Kidney (tissue), 14 donors: ENCODE results near the gene STAC2. TPM values are rescaled to one million over a fixed set of nuclear protein-coding genes. Genes with fewer than 3 reads are reported as not detected.
A peak's percentile ranks its signal among the peaks of the same experiment; 100 is the strongest.

Source experiments
- DNase-seq, 5 donors: peaks; one replicate each; pipeline ENCODE4 v3.0.0-alpha.2; 2013 to 2020
- FAIRE-seq: peaks from 2 replicates; lab custom pipeline; 2012; peaks lifted over from hg19 to GRCh38; lab: Jason Lieb, UNC
- H3K27ac ChIP-seq, 2 donors: one replicate each; pipeline ENCODE4 v1.7.0; 2013; ENCODE audit warnings: low read depth in 2 of 2, low read length in 2 of 2, inconsistent platforms in 1 of 2
- H3K27me3 ChIP-seq: one replicate; pipeline ENCODE4 v1.7.1; 2013; ENCODE audit warnings: low read length, inconsistent platforms; ENCODE audit not compliant: control insufficient read depth, insufficient read depth
- H3K36me3 ChIP-seq, 3 donors: one replicate each; pipeline versions ENCODE4 v1.7.0 to v1.7.1; 2013; ENCODE audit warnings: low read length in 3 of 3, control low read depth in 1 of 3, inconsistent platforms in 1 of 3; ENCODE audit not compliant: insufficient read depth in 3 of 3, control insufficient read depth in 2 of 3
- H3K4me1 ChIP-seq, 3 donors: one replicate each; pipeline versions ENCODE4 v1.7.0 to v1.7.1; 2013; ENCODE audit warnings: low read length in 3 of 3, inconsistent platforms in 1 of 3, low read depth in 1 of 3; ENCODE audit not compliant: control insufficient read depth in 2 of 3, insufficient read depth in 2 of 3
- H3K4me3 ChIP-seq, 3 donors: one replicate each; pipeline versions ENCODE4 v1.7.0 to v1.8.1; 2013; ENCODE audit warnings: low read length in 3 of 3, control low read depth in 1 of 3, inconsistent platforms in 1 of 3
- H3K9ac ChIP-seq, 3 donors: one replicate each; pipeline versions ENCODE4 v1.7.0 to v1.7.1; 2013; ENCODE audit warnings: low read length in 3 of 3, control low read depth in 1 of 3, inconsistent platforms in 1 of 3
- H3K9me3 ChIP-seq, 3 donors: one replicate each; pipeline versions ENCODE4 v1.7.0 to v1.7.1; 2013; ENCODE audit warnings: low read length in 3 of 3, control low read depth in 1 of 3, inconsistent platforms in 1 of 3; ENCODE audit not compliant: control insufficient read depth in 2 of 3, insufficient read depth in 1 of 3
- intact Hi-C: fragments of 100-400 bp; cut with DNase I; formaldehyde crosslinking; loops from one replicate; pipeline ENCODE4 v1.11.1; 2022
- polyA plus RNA-seq: library from polyadenylated mRNA; stranded (reverse); fragments of 350-450 nt; fragmentation: Illumina TruSeq; extraction: RNeasy Lipid Tissue Mini Kit (QIAGEN cat#74804); gene quantifications from one replicate; pipeline ENCODE4 v1.2.3, GENCODE V29; 2014; ENCODE audit warnings: low read depth, low replicate concordance; ENCODE audit not compliant: insufficient read depth
- total RNA-seq: library from RNA; stranded (reverse); fragmentation: NEBNext Ultra II Directional; extraction: Animal tissue kit (Norgen Biotek cat#: 25700); gene quantifications from one replicate; pipeline ENCODE4 v1.2.1, GENCODE V29; 2021
- TF ChIP-seq, protein P1 (sequence below): IDR thresholded peaks from 3 replicates; pipeline ENCODE4 v1.5.1; 2012; ENCODE audit warnings: mild to moderate bottlenecking, moderate library complexity, borderline replicate concordance; ENCODE audit not compliant: insufficient read depth; ENCODE audit errors: extremely low read depth
- donor health status: control.
- donor health status: control.
- donor health status: control.
- donor health status: control.
- donor health status: control.
- donor health status: DM: yes; HTN: yes; CAD: no.
- donor health status: Normal renal cell carcinoma (clear cell type).

STAC2 gene
- total and polyA plus RNA-seq, 2 donors from 2014 or later, result 15.3 to 18.9 TPM

DNA sequence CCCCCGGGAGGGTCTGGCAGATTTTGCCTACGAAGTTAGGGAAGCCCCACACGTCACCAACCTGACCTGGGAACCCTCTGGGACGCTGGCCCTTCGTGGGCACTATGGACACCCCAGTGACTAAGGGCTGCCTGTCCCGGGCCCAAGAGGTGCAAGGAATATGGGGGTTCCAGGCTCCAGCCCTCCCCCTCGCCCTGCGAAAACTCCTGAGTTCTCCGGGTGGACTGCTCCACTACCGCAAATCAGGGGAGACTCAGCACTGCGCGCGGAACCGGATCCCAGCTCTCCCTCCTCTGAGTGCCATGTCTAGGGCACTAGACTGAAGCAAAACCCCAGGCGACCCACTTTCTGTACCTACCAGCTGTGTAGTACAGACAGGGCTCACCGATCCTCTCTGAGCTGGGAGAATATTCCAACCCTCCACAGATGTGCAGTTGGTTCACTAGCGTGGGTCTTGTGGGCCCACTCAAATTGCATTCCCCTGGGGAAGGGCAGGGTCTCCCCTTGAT is 59.9 kb downstream of the STAC2 start, which contains the start of gene ARL5C:
Gene ARL5C (minus strand): TSS at position 321 of the 509 bp plus-strand sequence. CDS start 401 bp downstream, outside the sequence.
- no peaks in the 10 kb centered on the region for H3K27me3 ChIP-seq
- TF ChIP-seq, protein P1, sequence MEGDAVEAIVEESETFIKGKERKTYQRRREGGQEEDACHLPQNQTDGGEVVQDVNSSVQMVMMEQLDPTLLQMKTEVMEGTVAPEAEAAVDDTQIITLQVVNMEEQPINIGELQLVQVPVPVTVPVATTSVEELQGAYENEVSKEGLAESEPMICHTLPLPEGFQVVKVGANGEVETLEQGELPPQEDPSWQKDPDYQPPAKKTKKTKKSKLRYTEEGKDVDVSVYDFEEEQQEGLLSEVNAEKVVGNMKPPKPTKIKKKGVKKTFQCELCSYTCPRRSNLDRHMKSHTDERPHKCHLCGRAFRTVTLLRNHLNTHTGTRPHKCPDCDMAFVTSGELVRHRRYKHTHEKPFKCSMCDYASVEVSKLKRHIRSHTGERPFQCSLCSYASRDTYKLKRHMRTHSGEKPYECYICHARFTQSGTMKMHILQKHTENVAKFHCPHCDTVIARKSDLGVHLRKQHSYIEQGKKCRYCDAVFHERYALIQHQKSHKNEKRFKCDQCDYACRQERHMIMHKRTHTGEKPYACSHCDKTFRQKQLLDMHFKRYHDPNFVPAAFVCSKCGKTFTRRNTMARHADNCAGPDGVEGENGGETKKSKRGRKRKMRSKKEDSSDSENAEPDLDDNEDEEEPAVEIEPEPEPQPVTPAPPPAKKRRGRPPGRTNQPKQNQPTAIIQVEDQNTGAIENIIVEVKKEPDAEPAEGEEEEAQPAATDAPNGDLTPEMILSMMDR, result no peak
- intact Hi-C loops, result no loop called here
- DNase-seq (no peak), FAIRE-seq (no peak)
- H3K9ac ChIP-seq, result peak within 1 kb of the TSS; percentile 26 to 53 (median 48)
- H3K4me3 ChIP-seq, result peak within 1 kb of the TSS; percentile 60 to 76 (median 63)
- no peak within 1 kb of the TSS for H3K27ac ChIP-seq
- H3K4me1 ChIP-seq, result peaks cover 0 to 8% (median 0%) of the 10 kb centered on the region in 3 donors
- no peaks in the 10 kb centered on the region for H3K9me3 ChIP-seq
- H3K36me3 ChIP-seq, result no peaks in the 10 kb centered on the region

DNA sequence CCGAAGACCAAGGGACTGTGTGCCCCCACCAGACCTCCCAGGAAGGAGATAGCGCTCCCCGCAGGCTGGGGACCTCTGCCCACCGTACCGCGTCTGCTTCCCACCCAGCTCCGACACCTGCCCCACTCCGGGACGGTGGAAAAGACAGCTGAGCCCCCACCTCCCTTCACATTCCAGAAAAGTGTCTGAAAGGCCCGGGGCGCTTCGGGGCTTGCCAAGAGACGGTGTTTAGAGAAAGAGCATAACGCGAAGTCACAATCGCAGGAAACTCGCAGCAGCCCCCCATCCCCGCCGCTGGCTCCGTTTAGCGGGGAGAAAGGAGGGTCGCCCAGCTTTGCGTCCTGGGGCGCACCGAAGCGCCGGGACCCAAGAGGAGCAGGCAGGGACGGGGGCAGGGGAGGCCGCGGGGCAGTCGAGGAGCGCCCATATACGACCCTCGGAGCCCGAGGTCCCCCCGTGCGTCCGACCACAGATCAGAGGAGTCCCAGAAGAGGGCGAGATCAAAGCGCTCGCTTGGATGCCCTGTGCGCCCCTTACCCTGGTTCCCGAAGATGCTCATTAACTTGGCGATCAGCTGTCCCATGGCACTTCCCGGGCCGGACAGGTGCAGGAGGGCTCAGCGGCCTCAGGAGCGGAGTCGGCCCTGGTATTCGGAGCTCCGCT is 60.4 kb downstream of the STAC2 start:
- Histone ChIP-seq H3K9ac (peak overlapping the region; percentile 26 to 53 (median 48)), H3K36me3 (no peaks in the 10 kb centered on the region), H3K9me3 (no peaks in the 10 kb centered on the region), H3K4me1 (peaks cover 0 to 8% (median 0%) of the 10 kb centered on the region in 3 donors), H3K27me3 (no peaks in the 10 kb centered on the region), H3K27ac (no peak overlapping the region), H3K4me3 (peak overlapping the region; percentile 60 to 76 (median 63))
- TF ChIP-seq, protein P1, result no peak
- FAIRE-seq, result no peak
- DNase-seq, result peak in 1 of 5 donors; percentile 25
- intact Hi-C loops, result no loop called here

DNA sequence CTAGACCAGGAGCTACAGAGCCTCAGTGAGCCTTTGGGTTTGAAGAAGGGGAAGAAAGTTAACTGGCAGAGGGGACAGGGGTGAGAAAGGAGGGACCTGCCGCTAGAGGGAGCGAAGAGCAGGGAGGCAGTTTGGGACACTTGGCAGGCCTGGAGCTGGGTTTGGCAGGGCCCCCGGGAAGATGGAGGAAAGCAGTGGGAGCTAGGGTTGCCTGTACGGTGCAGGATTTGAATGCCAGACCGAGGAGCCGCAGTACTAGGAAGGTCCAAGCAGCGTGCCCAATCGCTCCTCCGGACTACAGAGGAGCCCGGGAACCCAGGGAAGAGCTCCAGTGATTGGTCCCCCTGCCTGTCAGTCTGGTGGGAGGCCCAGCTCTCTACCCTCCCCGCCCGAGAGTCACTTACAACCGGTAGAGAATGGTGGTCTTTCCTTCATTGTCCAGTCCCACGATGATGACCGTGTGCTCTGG is 61.0 kb downstream of the STAC2 start:
- peak overlapping the region; percentile 60 to 76 (median 63) for H3K4me3 ChIP-seq

More for the DNA sequence above, 61.0 kb downstream of the STAC2 start:
- no peaks in the 10 kb centered on the region for H3K36me3 ChIP-seq
- no peaks in the 10 kb centered on the region for H3K9me3 ChIP-seq
- peak overlapping the region in 2 of 3 donors; percentile 26 to 53 for H3K9ac ChIP-seq
- TF ChIP-seq, protein P1, result peak; percentile 43
- no peak for FAIRE-seq
- peak; percentile 89 to 96 (median 90) for DNase-seq
- no peak overlapping the region for H3K27ac ChIP-seq
- peaks cover 0 to 8% (median 0%) of the 10 kb centered on the region in 3 donors for H3K4me1 ChIP-seq
- intact Hi-C loops, result no loop called here
- no peaks in the 10 kb centered on the region for H3K27me3 ChIP-seq
